MCF 10A (cell line): ENCODE results near the gene ACTMAP. TPM values are rescaled to one million over a fixed set of nuclear protein-coding genes. Genes with fewer than 3 reads are reported as not detected.
A peak's percentile ranks its signal among the peaks of the same experiment; 100 is the strongest.

ENCODE experiments used
- BruUV-seq: library from RNA; stranded (reverse); fragments of 400-500 nt; replicated peaks from 2 replicates; lab custom pipeline; 2021; lab: Mats Ljungman, UMichigan
- CTCF ChIA-PET: fragments of 300-600 bp; sonication (Branson Sonifier 250); formaldehyde crosslinking; extraction: SDS; loops from one replicate; lab custom pipeline; 2021; ENCODE audit warnings: antibody characterized with exemption, inconsistent platforms; lab: Yijun Ruan, JAX
- POLR2A ChIA-PET: fragments of 300-600, 350-650 bp; sonication (Branson Sonifier 250); formaldehyde crosslinking; extraction: SDS; loops from one replicate; lab custom pipeline; 2020; ENCODE audit warnings: antibody characterized with exemption, inconsistent platforms; lab: Yijun Ruan, JAX
- DNase-seq: peaks from one replicate; pipeline ENCODE4 v3.0.0-alpha.2; 2018; ENCODE audit not compliant: unreplicated experiment
- H3K27ac Mint-ChIP-seq: one replicate; pipeline ENCODE4 v1.8.0; 2022; ENCODE audit warnings: mild to moderate bottlenecking, low read depth, mixed read lengths; ENCODE audit not compliant: unreplicated experiment
- H3K27me3 Mint-ChIP-seq: one replicate; pipeline ENCODE4 v1.8.0; 2022; ENCODE audit warnings: mixed read lengths; ENCODE audit not compliant: insufficient read depth, unreplicated experiment
- H3K36me3 Mint-ChIP-seq: one replicate; pipeline ENCODE4 v1.8.0; 2022; ENCODE audit warnings: mild to moderate bottlenecking, moderate library complexity, mixed read lengths; ENCODE audit not compliant: insufficient read depth, unreplicated experiment
- H3K4me1 Mint-ChIP-seq: one replicate; pipeline ENCODE4 v1.8.0; 2022; ENCODE audit warnings: mixed read lengths; ENCODE audit not compliant: insufficient read depth, unreplicated experiment
- H3K4me3 Mint-ChIP-seq: one replicate; pipeline ENCODE4 v1.8.0; 2022; ENCODE audit warnings: mild to moderate bottlenecking, moderate library complexity, mixed read lengths; ENCODE audit not compliant: unreplicated experiment
- H3K9me3 Mint-ChIP-seq: one replicate; pipeline ENCODE4 v1.8.0; 2022; ENCODE audit warnings: mixed read lengths; ENCODE audit not compliant: unreplicated experiment
- intact Hi-C: fragments of 100-400 bp; cut with micrococcal nuclease; formaldehyde crosslinking; loops from 2 replicates; pipeline ENCODE4 v1.14.1; 2022
- total RNA-seq: library from RNA; stranded (reverse); gene quantifications from 2 replicates; pipeline ENCODE4 v1.2.3, GENCODE V29; 2022
- TF ChIP-seq, protein P1 (sequence below): fragments of 200-600 bp; IDR thresholded peaks from one replicate; pipeline ENCODE4 v1.8.0; 2022; ENCODE audit warnings: antibody characterized with exemption, mild to moderate bottlenecking; ENCODE audit not compliant: unreplicated experiment

Gene ACTMAP
- total RNA-seq, 1 experiment from 2014 or later: 19.3 TPM

DNA sequence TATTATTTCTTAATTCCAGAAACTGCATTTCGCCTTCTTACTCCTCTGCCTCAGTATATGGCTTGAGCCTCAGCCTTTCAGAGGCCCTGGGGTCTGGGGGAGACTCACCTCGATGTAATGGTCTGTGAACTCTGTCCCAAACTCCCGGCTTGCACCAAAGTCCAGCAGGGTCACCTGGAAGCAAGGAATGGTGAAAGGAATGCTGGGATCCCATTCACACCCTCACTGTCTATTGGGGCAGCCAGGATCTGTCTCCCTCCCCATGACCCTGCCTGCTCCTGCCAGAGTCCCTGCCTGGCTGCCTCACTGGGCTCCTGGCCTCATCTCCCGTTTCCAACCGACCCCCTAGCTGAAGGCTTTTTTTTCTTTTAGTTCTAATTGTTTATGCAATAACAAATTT is 54.4 kb downstream of the ACTMAP start:
- Mint-ChIP-seq H3K4me1 (no peaks in the 10 kb centered on the region), H3K36me3 (peaks cover 27% of the 10 kb centered on the region), H3K9me3 (no peaks in the 10 kb centered on the region), H3K27ac (no peak overlapping the region), H3K4me3 (no peak overlapping the region), H3K27me3 (no peaks in the 10 kb centered on the region)
- intact Hi-C loops: no loop called here
- TF ChIP-seq, protein P1, sequence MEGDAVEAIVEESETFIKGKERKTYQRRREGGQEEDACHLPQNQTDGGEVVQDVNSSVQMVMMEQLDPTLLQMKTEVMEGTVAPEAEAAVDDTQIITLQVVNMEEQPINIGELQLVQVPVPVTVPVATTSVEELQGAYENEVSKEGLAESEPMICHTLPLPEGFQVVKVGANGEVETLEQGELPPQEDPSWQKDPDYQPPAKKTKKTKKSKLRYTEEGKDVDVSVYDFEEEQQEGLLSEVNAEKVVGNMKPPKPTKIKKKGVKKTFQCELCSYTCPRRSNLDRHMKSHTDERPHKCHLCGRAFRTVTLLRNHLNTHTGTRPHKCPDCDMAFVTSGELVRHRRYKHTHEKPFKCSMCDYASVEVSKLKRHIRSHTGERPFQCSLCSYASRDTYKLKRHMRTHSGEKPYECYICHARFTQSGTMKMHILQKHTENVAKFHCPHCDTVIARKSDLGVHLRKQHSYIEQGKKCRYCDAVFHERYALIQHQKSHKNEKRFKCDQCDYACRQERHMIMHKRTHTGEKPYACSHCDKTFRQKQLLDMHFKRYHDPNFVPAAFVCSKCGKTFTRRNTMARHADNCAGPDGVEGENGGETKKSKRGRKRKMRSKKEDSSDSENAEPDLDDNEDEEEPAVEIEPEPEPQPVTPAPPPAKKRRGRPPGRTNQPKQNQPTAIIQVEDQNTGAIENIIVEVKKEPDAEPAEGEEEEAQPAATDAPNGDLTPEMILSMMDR: no peak
- no TSS peak for BruUV-seq
- CTCF ChIA-PET: no interaction called here
- POLR2A ChIA-PET: interaction anchor here (1.9 kb wide), 1 partner anchor 21 kb away, joined by 5 read pairs; the partner anchor contains the start of genes COQ8B and ITPKC
- no peak for DNase-seq

DNA sequence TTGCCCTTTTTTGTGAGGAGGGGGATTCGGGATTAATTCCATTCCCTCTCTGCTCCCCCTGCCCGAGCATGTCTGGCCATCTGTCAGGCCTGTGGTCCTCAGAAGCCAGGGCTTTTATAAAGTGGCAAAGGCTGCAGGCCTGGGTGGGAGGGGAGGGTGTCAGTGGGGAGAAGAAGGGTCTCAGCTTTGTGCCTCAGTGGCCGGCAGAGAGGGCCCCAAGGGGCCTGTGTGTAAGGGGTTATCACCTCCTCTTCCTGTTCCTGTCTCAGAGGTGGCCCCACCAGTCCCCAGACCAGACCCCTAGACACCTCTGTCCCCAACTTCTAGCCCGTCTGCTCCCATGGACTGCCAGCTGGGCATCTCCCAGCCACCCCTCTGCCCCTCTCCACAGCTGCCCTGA is 56.4 kb downstream of the ACTMAP start:
- Mint-ChIP-seq H3K36me3 (peaks cover 15% of the 10 kb centered on the region), H3K4me3 (no peak overlapping the region), H3K9me3 (no peaks in the 10 kb centered on the region), H3K27ac (no peak overlapping the region), H3K27me3 (no peaks in the 10 kb centered on the region), H3K4me1 (no peaks in the 10 kb centered on the region)
- no TSS peak for BruUV-seq
- DNase-seq: no peak
- intact Hi-C loops: no loop called here
- TF ChIP-seq, protein P1: no peak
- ChIA-PET POLR2A (no interaction called here), CTCF (no interaction called here)

DNA sequence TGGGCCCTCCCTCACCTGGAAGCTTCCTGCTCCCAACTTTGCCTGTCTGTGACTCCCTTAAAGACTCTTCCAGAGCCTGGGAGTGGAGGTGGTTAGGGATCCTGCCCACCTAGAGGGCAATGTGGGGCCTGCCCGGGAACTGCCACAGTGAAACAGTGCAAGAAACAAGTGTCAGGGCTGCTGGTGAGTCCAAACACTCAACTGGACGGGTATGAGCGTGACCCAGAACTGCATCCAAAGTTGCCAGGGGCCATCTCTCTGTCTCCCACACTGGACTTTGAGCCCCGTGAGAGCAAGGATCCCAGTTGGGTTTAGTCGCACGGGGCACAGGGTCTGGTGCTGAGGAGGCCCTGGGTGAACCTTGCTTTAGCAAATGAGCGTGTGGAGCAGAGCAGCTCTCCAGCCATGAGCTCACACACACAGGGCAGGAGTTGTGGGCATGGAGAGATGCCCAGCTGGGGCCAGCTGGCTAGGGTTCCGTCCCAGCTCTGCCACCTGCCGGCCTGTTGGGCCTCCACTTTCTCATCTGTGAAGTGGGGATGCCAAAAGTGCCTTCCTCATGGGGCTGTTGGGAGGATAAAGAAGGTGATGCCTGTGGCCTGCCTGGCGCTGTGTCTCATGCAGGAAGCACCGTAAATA is 57.0 kb downstream of the ACTMAP start:
- Mint-ChIP-seq H3K4me3 (no peak overlapping the region), H3K27ac (peak overlapping the region; percentile 41), H3K27me3 (no peaks in the 10 kb centered on the region), H3K36me3 (peaks cover 15% of the 10 kb centered on the region), H3K4me1 (no peaks in the 10 kb centered on the region), H3K9me3 (no peaks in the 10 kb centered on the region)
- ChIA-PET CTCF (interaction anchor here (0.7 kb wide), 1 partner anchor 11 kb away, joined by 3 read pairs; no protein-coding TSS in a partner anchor), POLR2A (interaction anchor here (1.1 kb wide), 1 partner anchor 23 kb away, joined by 5 read pairs; the partner anchor contains the start of genes COQ8B and ITPKC)
- no peak for DNase-seq
- intact Hi-C loops: no loop called here
- TF ChIP-seq, protein P1: no peak
- no TSS peak for BruUV-seq

DNA sequence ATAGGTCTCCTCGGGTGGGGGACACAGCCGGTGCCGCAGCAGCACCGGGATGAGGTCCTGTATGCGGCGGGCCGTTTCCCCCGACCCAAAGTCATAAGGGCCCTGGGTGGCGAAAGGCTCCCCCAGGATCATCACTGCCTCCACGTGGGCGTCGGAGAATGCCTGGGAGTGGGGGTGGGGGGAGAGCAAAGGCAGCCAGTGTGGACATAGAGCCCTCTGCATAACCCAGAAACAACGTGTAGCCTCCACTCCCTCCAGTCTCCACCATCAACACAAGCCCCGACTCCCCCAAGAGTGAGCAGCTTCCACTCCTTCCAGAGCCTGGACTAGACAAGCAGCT is 58.1 kb downstream of the ACTMAP start:
- Mint-ChIP-seq H3K27ac (peak overlapping the region; percentile 41), H3K4me1 (no peaks in the 10 kb centered on the region), H3K9me3 (no peaks in the 10 kb centered on the region), H3K27me3 (no peaks in the 10 kb centered on the region), H3K36me3 (peaks cover 13% of the 10 kb centered on the region), H3K4me3 (no peak overlapping the region)
- no TSS peak for BruUV-seq
- DNase-seq: no peak
- intact Hi-C loops: no loop called here
- ChIA-PET POLR2A (interaction anchor here (2.0 kb wide), 2 partner anchors 25 to 58 kb away, joined by 13 to 21 read pairs; partner anchors contain the start of genes ACTMAP, COQ8B, ITPKC and SNRPA), CTCF (interaction anchor here (0.7 kb wide), 1 partner anchor 58 kb away, joined by 3 read pairs; no protein-coding TSS in a partner anchor)
- TF ChIP-seq, protein P1: no peak
